Body of pancreas (tissue), 4 donors: ENCODE data around the gene SH3PXD2A.

Experiments used
- CTCF ChIP-seq, 7 experiments: fragments of 450-650 bp in 4 of 7; fragments of 200-600 bp in 3 of 7; sonication (generic) in 3 of 7; IDR thresholded peaks; one replicate each; pipeline ENCODE4 v1.5.1; 2016 to 2019; ENCODE audit warnings: antibody characterized with exemption in 7 of 7
- POLR2A ChIP-seq, 3 donors: fragments of 450-650 bp; IDR thresholded peaks; one replicate each; pipeline ENCODE4 v1.6.1; 2016; ENCODE audit warnings: antibody characterized with exemption in 3 of 3, mild to moderate bottlenecking in 2 of 3

DNA sequence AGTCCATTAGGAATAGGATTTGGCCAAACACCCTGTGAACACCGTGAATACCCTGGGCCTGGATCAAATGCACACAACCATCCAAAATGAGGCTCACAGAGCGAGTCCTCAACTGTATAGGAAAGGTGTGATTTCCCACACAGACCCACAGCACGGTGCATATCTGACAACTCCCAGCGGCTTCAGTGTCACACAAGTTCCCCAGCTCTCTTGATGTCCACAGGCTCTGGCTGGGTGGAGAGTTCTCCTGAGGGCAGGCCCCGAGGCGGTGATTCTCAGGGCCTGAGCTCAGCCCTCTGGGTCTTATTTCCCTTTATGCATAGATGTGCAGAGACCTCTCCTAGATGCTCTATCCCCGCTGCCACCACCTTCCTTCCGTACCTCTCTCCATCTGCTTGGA, 64.1 kb downstream of the SH3PXD2A start:
- no peak for TF ChIP-seq CTCF (IDR thresholded peaks at IDR 0.05)
- no peak for TF ChIP-seq POLR2A (IDR thresholded peaks at IDR 0.05)
